Activated CD8-positive, alpha-beta memory T cell treated with anti-CD3 and anti-CD28 coated beads for 1 hour (primary cell): ENCODE results near the gene RGN.
"Not testable (repeated sequence)": the region's sequence is repeated elsewhere in the genome, so short reads cannot be mapped to it uniquely, and the experiment has no call there.

ENCODE experiments used
- DNase-seq, 2 donors: peaks; one replicate each; pipeline ENCODE4 v3.0.0-alpha.2; 2020; ENCODE audit warnings: low read depth in 1 of 2; ENCODE audit errors: extremely low read depth in 1 of 2

The RGN gene

GRCh38 chrX:47116551-47117110, 38.4 kb downstream of the RGN start:
- not testable (repeated sequence) for DNase-seq

GRCh38 chrX:47124466-47124865, 46.2 kb downstream of the RGN start:
- not testable (repeated sequence) for DNase-seq

- peak; percentile 65 to 73 for DNase-seq
These were observed 51.1 kb downstream of the RGN start for GRCh38 chrX:47129157-47129898.

- DNase-seq: no peak
These were observed 51.7 kb downstream of the RGN start for GRCh38 chrX:47129899-47130358.

GRCh38 chrX:47133493-47133892, 55.2 kb downstream of the RGN start:
- no peak for DNase-seq

- not testable (repeated sequence) for DNase-seq
These were observed 57.4 kb downstream of the RGN start for GRCh38 chrX:47135650-47136049.

- no peak for DNase-seq
These were observed 59.9 kb downstream of the RGN start for GRCh38 chrX:47138171-47138570.
